Measurements from ENCODE around the gene SORCS2.
A peak's percentile ranks its signal among the peaks of the same experiment; 100 is the strongest.

SORCS2 gene

DNA sequence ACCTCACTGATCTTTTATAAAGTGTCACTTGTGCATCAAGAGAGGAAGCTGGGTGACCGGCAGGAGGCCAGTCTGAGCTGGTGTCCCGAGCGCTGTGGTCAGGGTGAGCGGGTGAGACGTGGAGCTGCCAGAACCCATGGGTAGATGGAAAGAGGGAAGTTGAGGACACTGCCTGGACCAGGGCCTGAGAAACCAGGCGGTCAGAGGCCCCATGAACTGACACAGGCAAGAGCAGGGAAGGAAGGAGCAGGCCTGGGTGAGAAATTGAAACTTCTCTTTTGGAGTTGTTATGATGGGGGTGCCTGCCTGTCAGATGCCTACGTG, 554.7 kb downstream of the SORCS2 start:
- Mint-ChIP-seq H3K4me3 (no peak overlapping the region), H3K27me3 (peaks cover 10% of the 10 kb centered on the region), H3K9me3 (no peaks in the 10 kb centered on the region), H3K27ac (no peak overlapping the region), H3K4me1 (peaks cover 44% of the 10 kb centered on the region)
- DNase-seq (no peak), ATAC-seq (no peak)

- H3K4me1 Mint-ChIP-seq = peaks cover 44% of the 10 kb centered on the region
- DNase-seq (no peak), ATAC-seq (no peak)
- peak overlapping the region in 1 of 2 donors; percentile 35 for H3K27ac Mint-ChIP-seq
- H3K9me3 Mint-ChIP-seq = no peaks in the 10 kb centered on the region
- peaks cover 10% of the 10 kb centered on the region for H3K27me3 Mint-ChIP-seq
- H3K4me3 Mint-ChIP-seq = no peak overlapping the region
Measured at GRCh38 chr4:7747566-7747965, 555.2 kb downstream of the SORCS2 start.

GRCh38 chr4:7750523-7750922, 558.2 kb downstream of the SORCS2 start:
- H3K27me3 Mint-ChIP-seq = peaks cover 10% of the 10 kb centered on the region
- H3K27ac Mint-ChIP-seq = no peak overlapping the region
- H3K4me1 Mint-ChIP-seq = peaks cover 38% of the 10 kb centered on the region
- H3K9me3 Mint-ChIP-seq = no peaks in the 10 kb centered on the region
- no peak overlapping the region for H3K4me3 Mint-ChIP-seq
- ATAC-seq = no peak
- no peak for DNase-seq

DNA sequence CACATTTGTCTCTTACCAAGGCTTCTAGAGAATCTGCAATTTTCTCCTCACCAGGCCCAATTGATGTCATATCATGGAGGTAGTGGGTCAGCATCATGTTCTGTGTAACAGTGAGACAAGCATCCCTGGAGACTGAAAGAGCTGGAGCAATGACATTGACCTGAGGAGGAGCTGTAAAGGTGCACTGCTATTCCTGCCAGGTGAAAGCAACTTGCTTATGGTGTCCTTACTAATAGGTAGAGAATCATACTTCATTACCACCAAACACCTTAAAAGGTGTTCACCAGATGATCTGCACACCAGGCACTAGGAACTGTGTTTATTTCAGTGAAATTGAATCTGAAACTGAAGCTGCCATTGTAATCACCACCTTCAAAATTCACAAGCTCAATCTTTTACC, 558.6 kb downstream of the SORCS2 start:
- H3K4me3 Mint-ChIP-seq = no peak overlapping the region
- ATAC-seq = no peak
- DNase-seq = no peak
- peaks cover 10% of the 10 kb centered on the region for H3K27me3 Mint-ChIP-seq
- H3K27ac Mint-ChIP-seq = peak overlapping the region in 1 of 2 donors; percentile 12
- H3K9me3 Mint-ChIP-seq = no peaks in the 10 kb centered on the region
- H3K4me1 Mint-ChIP-seq = peaks cover 38% of the 10 kb centered on the region

- peaks cover 49% of the 10 kb centered on the region for H3K4me1 Mint-ChIP-seq
- ATAC-seq (no peak), DNase-seq (no peak)
- H3K9me3 Mint-ChIP-seq = no peaks in the 10 kb centered on the region
- no peak overlapping the region for H3K27ac Mint-ChIP-seq
- no peak overlapping the region for H3K4me3 Mint-ChIP-seq
- H3K27me3 Mint-ChIP-seq = peaks cover 3% of the 10 kb centered on the region
Measured at GRCh38 chr4:7752649-7753048, 560.3 kb downstream of the SORCS2 start.

DNA sequence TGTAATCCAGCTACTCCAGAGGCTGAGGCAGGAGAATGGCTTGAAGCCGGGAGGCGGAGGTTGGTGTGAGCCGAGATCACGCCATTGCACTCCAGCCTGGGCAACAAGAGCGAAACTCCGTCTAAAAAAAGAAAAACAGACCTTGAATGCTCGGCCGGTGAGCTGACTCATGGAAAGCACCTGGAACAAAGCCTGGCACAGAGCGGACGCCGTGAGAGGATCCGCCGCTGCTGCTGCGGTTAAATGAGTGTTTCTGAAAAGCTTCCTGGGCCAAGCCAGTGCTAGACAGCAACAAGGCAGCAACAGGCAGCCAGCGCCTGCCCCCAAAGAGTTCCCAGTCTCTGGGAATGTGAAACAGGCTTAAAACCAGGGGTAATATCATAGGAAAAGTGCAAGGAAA, 560.9 kb downstream of the SORCS2 start:
- Mint-ChIP-seq H3K4me1 (peaks cover 53% of the 10 kb centered on the region), H3K4me3 (no peak overlapping the region), H3K9me3 (no peaks in the 10 kb centered on the region), H3K27ac (no peak overlapping the region), H3K27me3 (no peaks in the 10 kb centered on the region)
- no peak for DNase-seq
- no peak for ATAC-seq

- Mint-ChIP-seq H3K27ac (no peak overlapping the region), H3K4me1 (peaks cover 51% of the 10 kb centered on the region), H3K4me3 (no peak overlapping the region), H3K27me3 (no peaks in the 10 kb centered on the region), H3K9me3 (no peaks in the 10 kb centered on the region)
- DNase-seq (no peak), ATAC-seq (no peak)
Measured at GRCh38 chr4:7753931-7754465, 561.7 kb downstream of the SORCS2 start.

- no peak overlapping the region for H3K4me3 Mint-ChIP-seq
- ATAC-seq (no peak), DNase-seq (no peak)
- H3K4me1 Mint-ChIP-seq = peaks cover 51% of the 10 kb centered on the region
- H3K27me3 Mint-ChIP-seq = no peaks in the 10 kb centered on the region
- H3K27ac Mint-ChIP-seq = peak overlapping the region in 1 of 2 donors; percentile 43
- H3K9me3 Mint-ChIP-seq = no peaks in the 10 kb centered on the region
Measured at GRCh38 chr4:7754565-7755262, 562.4 kb downstream of the SORCS2 start.

DNA sequence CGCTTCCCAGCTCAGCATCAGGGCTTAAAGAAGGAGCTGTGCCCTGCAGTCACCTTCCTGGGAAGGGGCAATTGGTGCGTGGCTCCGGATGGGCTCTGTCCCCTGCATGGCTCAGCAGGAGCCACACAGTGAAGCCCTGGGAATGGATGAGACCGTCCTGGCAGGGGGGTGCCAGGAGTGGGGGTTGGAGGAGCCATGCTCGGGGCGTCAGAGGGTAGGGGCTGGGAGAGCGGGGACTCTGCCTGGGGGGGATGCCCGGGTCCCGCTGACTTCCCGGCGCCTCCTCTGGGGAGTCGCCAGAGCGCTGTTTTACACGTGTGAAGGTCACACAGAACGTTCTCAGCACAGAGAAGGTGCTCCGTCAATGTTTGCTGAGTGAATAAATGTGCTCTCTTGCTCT, 563.2 kb downstream of the SORCS2 start:
- no peak overlapping the region for H3K4me3 Mint-ChIP-seq
- peaks cover 51% of the 10 kb centered on the region for H3K4me1 Mint-ChIP-seq
- no peaks in the 10 kb centered on the region for H3K27me3 Mint-ChIP-seq
- no peak overlapping the region for H3K27ac Mint-ChIP-seq
- no peak for DNase-seq
- no peaks in the 10 kb centered on the region for H3K9me3 Mint-ChIP-seq
- ATAC-seq = no peak

DNA sequence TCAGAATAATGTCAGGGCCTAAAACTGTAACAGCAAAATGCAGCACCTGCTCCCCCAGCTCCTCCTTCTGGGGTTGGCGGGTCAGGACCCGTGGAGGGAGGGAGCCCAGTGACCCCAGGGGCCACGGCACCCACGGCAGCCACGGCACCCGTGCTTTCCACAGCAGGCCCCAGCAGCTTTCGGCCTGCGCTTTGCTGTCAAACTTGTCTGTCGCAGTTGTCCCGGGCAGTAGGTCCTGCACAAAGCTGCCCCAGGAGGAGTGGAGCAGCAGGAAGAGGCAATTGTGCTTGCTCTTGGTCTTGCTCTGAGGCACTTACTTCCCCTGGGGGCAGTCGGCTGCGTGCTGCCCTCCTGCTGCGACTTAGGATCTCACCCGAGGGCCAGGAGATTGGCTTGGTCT, 563.7 kb downstream of the SORCS2 start:
- Mint-ChIP-seq H3K27ac (no peak overlapping the region), H3K9me3 (no peaks in the 10 kb centered on the region), H3K27me3 (no peaks in the 10 kb centered on the region), H3K4me1 (peaks cover 50% of the 10 kb centered on the region), H3K4me3 (no peak overlapping the region)
- no peak for DNase-seq
- ATAC-seq = no peak

DNA sequence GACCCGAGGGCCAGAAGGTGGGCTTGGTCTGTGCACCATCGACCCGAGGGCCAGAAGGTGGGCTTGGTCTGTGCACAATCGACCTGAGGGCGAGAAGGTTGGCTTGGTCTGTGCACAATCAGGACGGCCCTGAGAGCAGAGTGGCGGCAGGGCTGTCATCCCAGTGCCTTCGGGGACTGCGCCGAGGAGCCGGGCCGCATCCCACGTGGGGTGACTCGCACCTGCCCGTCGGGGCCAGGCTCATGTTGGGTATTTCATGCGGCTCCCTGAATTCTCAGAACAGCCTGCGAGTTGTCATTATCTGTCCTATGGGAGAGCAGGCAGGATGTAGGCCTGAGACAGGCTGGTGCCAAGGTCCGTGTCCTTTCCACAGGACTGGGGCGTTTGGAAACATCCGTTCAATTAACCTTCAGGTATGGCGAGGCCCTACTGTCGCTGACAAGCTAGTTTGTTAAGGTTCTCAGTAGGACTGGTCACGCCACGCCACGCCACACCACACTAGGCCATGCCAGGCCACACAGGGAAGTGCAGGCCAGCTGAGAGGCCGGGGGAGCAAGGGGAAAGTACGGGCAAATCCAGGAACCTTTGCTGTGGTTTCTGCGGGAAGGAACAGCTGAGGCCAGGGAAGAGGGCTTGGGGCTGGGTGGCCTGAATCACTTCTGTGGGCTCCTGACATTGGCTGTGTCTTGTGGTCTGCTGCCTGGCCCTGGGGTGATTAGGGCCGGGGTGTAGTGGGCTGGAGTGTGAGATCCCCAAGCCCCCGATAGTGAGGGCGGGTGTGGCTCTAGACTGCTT, 564.4 kb downstream of the SORCS2 start:
- Mint-ChIP-seq H3K9me3 (no peaks in the 10 kb centered on the region), H3K4me1 (peaks cover 50% of the 10 kb centered on the region), H3K27ac (peak overlapping the region in 1 of 2 donors; percentile 80), H3K27me3 (no peaks in the 10 kb centered on the region), H3K4me3 (no peak overlapping the region)
- DNase-seq = no peak
- no peak for ATAC-seq

- Mint-ChIP-seq H3K27me3 (no peaks in the 10 kb centered on the region), H3K27ac (peak overlapping the region; percentile 69 to 83), H3K4me1 (peaks cover 53% of the 10 kb centered on the region), H3K4me3 (no peak overlapping the region), H3K9me3 (no peaks in the 10 kb centered on the region)
- ATAC-seq = no peak
- no peak for DNase-seq
Measured at GRCh38 chr4:7757501-7758471, 565.4 kb downstream of the SORCS2 start.

GRCh38 chr4:7758476-7758875, 566.1 kb downstream of the SORCS2 start:
- DNase-seq (no peak), ATAC-seq (no peak)
- peaks cover 53% of the 10 kb centered on the region for H3K4me1 Mint-ChIP-seq
- H3K9me3 Mint-ChIP-seq = no peaks in the 10 kb centered on the region
- H3K27ac Mint-ChIP-seq = peak overlapping the region; percentile 69 to 83
- H3K27me3 Mint-ChIP-seq = no peaks in the 10 kb centered on the region
- H3K4me3 Mint-ChIP-seq = peak overlapping the region in 1 of 2 donors; percentile 50

GRCh38 chr4:7759216-7759615, 566.9 kb downstream of the SORCS2 start:
- no peaks in the 10 kb centered on the region for H3K27me3 Mint-ChIP-seq
- H3K9me3 Mint-ChIP-seq = no peaks in the 10 kb centered on the region
- peak overlapping the region; percentile 83 to 98 for H3K27ac Mint-ChIP-seq
- peaks cover 53% of the 10 kb centered on the region for H3K4me1 Mint-ChIP-seq
- DNase-seq (peak; percentile 30 to 67), ATAC-seq (peak; percentile 86)
- H3K4me3 Mint-ChIP-seq = peak overlapping the region; percentile 79 to 92

DNA sequence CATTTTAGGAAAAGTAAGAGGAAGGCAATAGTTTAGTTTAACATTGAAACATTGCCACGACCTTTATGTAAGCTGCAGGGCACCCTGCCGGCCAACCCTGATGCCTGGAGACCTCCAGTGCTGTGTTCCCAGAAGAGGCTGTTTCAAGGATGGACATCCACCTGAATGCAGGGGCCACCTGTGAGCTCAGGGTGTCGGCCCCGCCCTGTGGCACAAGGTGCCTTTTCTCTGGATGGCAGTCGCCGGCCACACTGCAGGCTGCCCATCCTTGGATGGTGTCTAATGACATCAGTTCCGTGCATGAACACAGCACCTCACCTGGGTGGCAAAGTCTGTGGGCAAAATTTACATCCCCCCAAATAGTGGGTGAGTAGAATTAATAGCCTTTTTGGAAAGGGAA, 567.3 kb downstream of the SORCS2 start:
- no peaks in the 10 kb centered on the region for H3K27me3 Mint-ChIP-seq
- ATAC-seq = peak; percentile 22
- peak overlapping the region; percentile 79 to 92 for H3K4me3 Mint-ChIP-seq
- peaks cover 53% of the 10 kb centered on the region for H3K4me1 Mint-ChIP-seq
- peak overlapping the region; percentile 83 to 98 for H3K27ac Mint-ChIP-seq
- no peak for DNase-seq
- no peaks in the 10 kb centered on the region for H3K9me3 Mint-ChIP-seq

Data from stimulated activated naive CD8-positive, alpha-beta T cell treated with anti-CD3 and anti-CD28 coated beads, Interleukin-15, amount 100 ng/mL, for 72 hours (primary cell).